Endothelial cell of umbilical vein (primary cell): ENCODE data around the gene BRD3. TPM values are rescaled to one million over a fixed set of nuclear protein-coding genes. Genes with fewer than 3 reads are reported as not detected.
"Not testable (repeated sequence)": the region's sequence is repeated elsewhere in the genome, so short reads cannot be mapped to it uniquely, and the experiment has no call there.

Experiments used
- BruUV-seq: library from RNA; stranded (reverse); fragments of 400-500 nt; replicated peaks from 2 replicates; lab custom pipeline; 2021; lab: Mats Ljungman, UMichigan
- CTCF ChIA-PET: fragments of 300-600, 350-600 bp; sonication (Branson Sonifier 250); formaldehyde crosslinking; loops from one replicate; lab custom pipeline; 2021; ENCODE audit warnings: antibody characterized with exemption, inconsistent platforms; lab: Charles Lee
- POLR2A ChIA-PET: fragments of 300-600, 350-600 bp; sonication (Branson Sonifier 250); formaldehyde crosslinking; loops from one replicate; lab custom pipeline; 2021; ENCODE audit warnings: antibody characterized with exemption, inconsistent platforms; lab: Charles Lee
- DNase-seq: peaks from one replicate; pipeline ENCODE4 v3.0.0-alpha.2; 2011; ENCODE audit warnings: low read depth, low spot score
- FAIRE-seq: peaks from 2 replicates; lab custom pipeline; 2011; peaks lifted over from hg19 to GRCh38; lab: Jason Lieb, UNC
- H2AFZ ChIP-seq: 2 replicates; pipeline ENCODE4 v1.6.0; 2012; ENCODE audit warnings: low read depth, low read length, control low read depth, inconsistent platforms
- H3K27ac ChIP-seq: 2 replicates; pipeline ENCODE4 v1.5.1; 2011; ENCODE audit warnings: low read depth, mild to moderate bottlenecking, control low read depth, low read length, moderate library complexity; ENCODE audit not compliant: insufficient read depth
- H3K27me3 ChIP-seq, 2 experiments: 2 replicates each; pipeline versions ENCODE4 v1.6.0 to v1.6.1; 2011; ENCODE audit warnings: low read length in 2 of 2, mixed read lengths in 1 of 2; ENCODE audit not compliant: control insufficient read depth in 2 of 2, insufficient read depth in 2 of 2
- H3K36me3 ChIP-seq, 2 experiments: 2 replicates in 1 of 2; 3 replicates in 1 of 2; pipeline ENCODE4 v1.5.1; 2011; ENCODE audit warnings: low read length in 2 of 2, mild to moderate bottlenecking in 1 of 2, moderate library complexity in 1 of 2; ENCODE audit not compliant: control insufficient read depth in 2 of 2, insufficient read depth in 2 of 2; ENCODE audit errors: extremely low read depth in 1 of 2
- H3K4me1 ChIP-seq: 3 replicates; pipeline ENCODE4 v1.5.1; 2011; ENCODE audit warnings: mild to moderate bottlenecking, low read length; ENCODE audit not compliant: control insufficient read depth, insufficient read depth; ENCODE audit errors: extremely low read depth
- H3K4me2 ChIP-seq: 2 replicates; pipeline ENCODE4 v1.6.1; 2011; ENCODE audit warnings: low read length, control low read depth, mixed read lengths; ENCODE audit not compliant: insufficient read depth
- H3K4me3 ChIP-seq, 3 experiments: fragments of 200-600 bp in 1 of 3; sonication (generic), shearing (Covaris generic) in 1 of 3; replicated peaks in 1 of 3; 2 replicates each; pipeline ENCODE4 v1.5.1; 2011 to 2016; ENCODE audit warnings: control low read depth in 3 of 3, low read length in 3 of 3, mild to moderate bottlenecking in 2 of 3, inconsistent platforms in 1 of 3, low read depth in 1 of 3, moderate library complexity in 1 of 3; ENCODE audit not compliant: insufficient read depth in 1 of 3
- H3K79me2 ChIP-seq: 2 replicates; pipeline ENCODE4 v1.6.0; 2012; ENCODE audit warnings: low read length, inconsistent platforms; ENCODE audit not compliant: control insufficient read depth, insufficient read depth
- H3K9ac ChIP-seq: replicated peaks from 2 replicates; pipeline ENCODE3; 2011; ENCODE audit warnings: low read length, control low read depth; ENCODE audit not compliant: insufficient read depth; ENCODE audit errors: extremely low read depth
- H3K9me1 ChIP-seq: replicated peaks from 3 replicates; pipeline ENCODE4 v1.6.0; 2011; ENCODE audit warnings: mild to moderate bottlenecking, low read length; ENCODE audit not compliant: control insufficient read depth, insufficient read depth; ENCODE audit errors: extremely low read depth
- H3K9me3 ChIP-seq: replicated peaks from 2 replicates; pipeline ENCODE4 v1.5.1; 2012; ENCODE audit warnings: low read length, inconsistent platforms; ENCODE audit not compliant: control insufficient read depth, insufficient read depth
- H4K20me1 ChIP-seq: replicated peaks from 2 replicates; pipeline ENCODE3; 2011; ENCODE audit warnings: mild to moderate bottlenecking, low read length; ENCODE audit not compliant: control insufficient read depth, insufficient read depth; ENCODE audit errors: extremely low read depth
- CTCF ChIP-seq, 2 donors: IDR thresholded peaks; 1 replicate in 1 of 2; 2 replicates in 1 of 2; pipeline ENCODE4 v1.5.1; 2011; ENCODE audit warnings: low read length in 2 of 2, mild to moderate bottlenecking in 2 of 2, moderate library complexity in 2 of 2, control low read depth in 1 of 2, inconsistent platforms in 1 of 2, low read depth in 1 of 2; ENCODE audit not compliant: insufficient read depth in 1 of 2; ENCODE audit errors: extremely low read depth in 1 of 2
- EZH2 ChIP-seq: IDR thresholded peaks from 2 replicates; pipeline ENCODE4 v1.6.1; 2012; ENCODE audit warnings: borderline replicate concordance, low read depth, mild to moderate bottlenecking, moderate library complexity, low read length, inconsistent platforms; ENCODE audit not compliant: severe bottlenecking
- FOS ChIP-seq: IDR thresholded peaks from 2 replicates; pipeline ENCODE4 v1.6.1; 2011; ENCODE audit warnings: mild to moderate bottlenecking, low read length, moderate library complexity, borderline replicate concordance; ENCODE audit not compliant: insufficient read depth
- GATA2 ChIP-seq: IDR thresholded peaks from 2 replicates; pipeline ENCODE4 v1.7.0; 2011; ENCODE audit warnings: low read depth, mild to moderate bottlenecking, moderate library complexity, mixed read lengths, low read length; ENCODE audit not compliant: insufficient read length, insufficient read depth
- JUN ChIP-seq: IDR thresholded peaks from 2 replicates; pipeline ENCODE4 v1.6.1; 2011; ENCODE audit warnings: borderline replicate concordance, low read depth; ENCODE audit not compliant: insufficient read length, insufficient read depth
- MAX ChIP-seq: IDR thresholded peaks from 2 replicates; pipeline ENCODE4 v1.6.1; 2011; ENCODE audit not compliant: insufficient read depth, insufficient read length
- MYC ChIP-seq: IDR thresholded peaks from one replicate; pipeline ENCODE4 v1.6.1; 2011; ENCODE audit warnings: mild to moderate bottlenecking, low read depth, low read length
- POLR2A ChIP-seq: IDR thresholded peaks from 2 replicates; pipeline ENCODE4 v1.6.1; 2012; ENCODE audit warnings: low read depth, mild to moderate bottlenecking, control low read depth, low read length
- POLR2AphosphoS5 ChIP-seq: IDR thresholded peaks from 2 replicates; pipeline ENCODE4 v1.6.1; 2012; ENCODE audit warnings: low read depth, mild to moderate bottlenecking, control low read depth, low read length, moderate library complexity; ENCODE audit not compliant: insufficient read depth
- dilution Hi-C: fragments of 300-500 bp; cut with MboI; formaldehyde crosslinking; loops from one replicate; pipeline ENCODE4 v1.15.0; 2019; ENCODE audit warnings: low sequenced_read_pairs; ENCODE audit not compliant: extremely low pct_ligation_motif_present
- intact Hi-C: fragments of 100-400 bp; cut with micrococcal nuclease; formaldehyde crosslinking; loops from one replicate; pipeline ENCODE4 v1.10.0; 2022
- polyA plus RNA-seq, 4 experiments: library from polyadenylated mRNA; depleted of rRNA in 3 of 4; stranded (reverse) in 3 of 4; unstranded in 1 of 4; fragments of >200 nt; gene quantifications; 2 replicates each; pipeline versions ENCODE4 v1.2.1 to v1.2.3, GENCODE V29; 2011 to 2012; ENCODE audit warnings: missing spikeins in 1 of 4
- total RNA-seq: library from RNA; stranded (reverse); gene quantifications from 2 replicates; pipeline ENCODE4 v1.2.3, GENCODE V29; 2021

Gene BRD3
- total and polyA plus RNA-seq, 2 donors (not counting 3 experiments of a cell fraction or from before 2014, with no cell fraction given), result 10.5 to 47.1 TPM

GRCh38 chr9:134075689-134076088 is 7.9 kb upstream of the BRD3 start:
- H3K9me1 ChIP-seq, H3K9me3 ChIP-seq, dilution Hi-C loops, H3K27ac ChIP-seq, POLR2A ChIA-PET, H3K9ac ChIP-seq, H3K4me1 ChIP-seq, BruUV-seq, H3K36me3 ChIP-seq, H3K4me3 ChIP-seq, DNase-seq, H4K20me1 ChIP-seq, H3K79me2 ChIP-seq, intact Hi-C loops, CTCF ChIA-PET, H2AFZ ChIP-seq, H3K4me2 ChIP-seq, FAIRE-seq: not testable (repeated sequence)
- peaks cover 6 to 21% of the 10 kb centered on the region in 2 experiments for H3K27me3 ChIP-seq

DNA sequence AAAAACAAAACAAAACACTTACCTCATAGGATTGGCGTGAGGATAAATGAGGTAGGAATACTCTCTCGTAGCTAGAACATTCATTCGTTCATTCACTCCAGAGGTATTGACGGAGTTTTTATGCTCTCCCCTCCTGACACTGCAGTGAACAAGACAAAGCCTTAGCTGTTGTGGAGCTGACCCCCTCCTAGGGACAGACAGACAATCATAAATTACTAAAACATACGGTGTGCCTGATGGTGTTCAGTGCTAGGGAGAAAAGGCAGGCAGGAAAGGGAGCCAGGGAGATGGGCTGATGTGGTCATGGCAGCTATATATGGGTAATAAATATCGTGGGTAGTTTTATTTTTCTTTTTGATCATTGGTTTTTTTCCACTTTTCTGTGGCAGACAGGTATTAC is 5.7 kb upstream of the BRD3 start:
- H3K36me3 ChIP-seq, result no peaks in the 10 kb centered on the region

DNA sequence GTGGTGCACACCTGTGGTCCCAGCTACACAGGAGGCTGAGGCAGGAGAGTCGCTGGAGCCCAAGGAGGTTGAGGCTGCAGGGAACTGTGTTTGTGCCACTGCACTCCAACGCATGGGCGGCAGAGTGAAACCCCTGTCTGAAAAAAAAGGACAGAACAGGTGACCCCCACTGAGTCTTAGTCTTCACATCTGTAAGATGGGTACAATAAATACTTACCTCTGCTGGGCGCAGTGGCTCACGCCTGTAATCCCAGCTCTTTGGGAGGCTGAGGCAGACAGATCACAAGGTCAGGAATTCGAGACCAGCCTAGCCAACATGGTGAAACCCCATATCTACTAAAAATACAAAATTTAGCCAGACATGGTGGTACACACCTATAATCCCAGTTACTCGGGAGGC is 4.9 kb upstream of the BRD3 start:
- H3K9me1 ChIP-seq, H3K9ac ChIP-seq, H3K4me2 ChIP-seq, H3K36me3 ChIP-seq, H2AFZ ChIP-seq, H3K79me2 ChIP-seq, DNase-seq, CTCF ChIA-PET, H3K4me1 ChIP-seq, H3K9me3 ChIP-seq, FAIRE-seq, intact Hi-C loops, dilution Hi-C loops, BruUV-seq, POLR2A ChIA-PET, H3K4me3 ChIP-seq, H3K27ac ChIP-seq, H4K20me1 ChIP-seq: not testable (repeated sequence)
- H3K27me3 ChIP-seq, result peaks cover 16 to 32% of the 10 kb centered on the region in 2 experiments

More for the DNA sequence above, 5.7 kb upstream of the BRD3 start:
- TF ChIP-seq GATA2, result no peak
- TF ChIP-seq MAX, result no peak
- TF ChIP-seq FOS, result no peak
- TF ChIP-seq EZH2, result no peak
- no peak for TF ChIP-seq POLR2AphosphoS5
- no peak for TF ChIP-seq MYC
- TF ChIP-seq JUN, result no peak
- no peak for TF ChIP-seq POLR2A
- TF ChIP-seq CTCF (IDR thresholded peaks at IDR 0.05; ENCODE audit: extremely low read depth in 1 of 2, insufficient read depth in 1 of 2, low read depth in 1 of 2, low read length in 2 of 2), result no peak
- H4K20me1 ChIP-seq, result no peaks in the 10 kb centered on the region
- no peak overlapping the region for H3K4me3 ChIP-seq
- peaks cover 16 to 32% of the 10 kb centered on the region in 2 experiments for H3K27me3 ChIP-seq
- peaks cover 2% of the 10 kb centered on the region for H3K4me1 ChIP-seq
- H3K9ac ChIP-seq, result no peak overlapping the region
- ChIA-PET CTCF (interaction anchor here (2.1 kb wide), 1 partner anchor 26 kb away, joined by 8 read pairs; no protein-coding TSS in a partner anchor), POLR2A (no interaction called here)
- H3K9me1 ChIP-seq, result no peaks in the 10 kb centered on the region
- intact Hi-C loops (no loop called here), dilution Hi-C loops (no loop called here)
- no TSS peak for BruUV-seq
- H3K4me2 ChIP-seq, result no peak overlapping the region
- H2AFZ ChIP-seq, result no peak overlapping the region
- H3K27ac ChIP-seq, result no peak overlapping the region
- H3K9me3 ChIP-seq, result no peaks in the 10 kb centered on the region
- no peak for DNase-seq
- FAIRE-seq, result no peak
- H3K79me2 ChIP-seq, result no peaks in the 10 kb centered on the region
